K562 (cell line): ENCODE measurements around the gene EML6. TPM values are rescaled to one million over a fixed set of nuclear protein-coding genes. Genes with fewer than 3 reads are reported as not detected.
A peak's percentile ranks its signal among the peaks of the same experiment; 100 is the strongest.

Experiments
- ATAC-seq: fragments of 200-7000 bp; cut with Tn5 transposase; 3 replicates; pipeline ENCODE4 v1.9.1; 2020; ENCODE audit warnings: moderate library complexity
- BruUV-seq: library from RNA; stranded (reverse); fragments of 400-500 nt; replicated peaks from 2 replicates; lab custom pipeline; 2021; lab: Mats Ljungman, UMichigan
- CTCF ChIA-PET: fragments of 300-600 bp; formaldehyde crosslinking; extraction: SDS; loops from one replicate; lab custom pipeline; 2021; ENCODE audit warnings: low intra/inter-chr PET ratio; lab: Yijun Ruan, JAX
- POLR2A ChIA-PET: fragments of 300-600, 350-650 bp; sonication (Branson Sonifier 250); formaldehyde crosslinking; extraction: SDS; loops from one replicate; lab custom pipeline; 2021; ENCODE audit warnings: antibody characterized with exemption, inconsistent platforms; lab: Yijun Ruan, JAX
- DNase-seq, 4 experiments: peaks; one replicate each; pipeline versions ENCODE4 v3.0.0 to v3.0.0-alpha.2; 2011 to 2018; ENCODE audit warnings: low spot score in 3 of 4, mixed read lengths in 3 of 4; ENCODE audit errors: extremely low read depth in 1 of 4
- FAIRE-seq: peaks from 2 replicates; lab custom pipeline; 2011; peaks lifted over from hg19 to GRCh38; lab: Jason Lieb, UNC
- H2AFZ ChIP-seq: 2 replicates; pipeline ENCODE4 v1.6.0; 2011; ENCODE audit warnings: low read depth, low read length, control low read depth, inconsistent platforms
- H3K27ac ChIP-seq: fragments of 200-600 bp; 3 replicates; pipeline ENCODE4 v1.8.0; 2011; ENCODE audit warnings: low read depth, mild to moderate bottlenecking, control low read depth, inconsistent platforms, low read length, moderate library complexity, mixed read lengths; ENCODE audit errors: extremely low read depth
- H3K27me3 ChIP-seq, 2 experiments: fragments of 300-600 bp in 1 of 2; 2 replicates in 1 of 2; 3 replicates in 1 of 2; pipeline versions ENCODE4 v1.6.0 to v1.8.0; 2011; ENCODE audit warnings: inconsistent platforms in 2 of 2, low read length in 2 of 2, mild to moderate bottlenecking in 1 of 2, mixed read lengths in 1 of 2, moderate library complexity in 1 of 2; ENCODE audit not compliant: control insufficient read depth in 2 of 2, insufficient read depth in 2 of 2
- H3K36me3 ChIP-seq: fragments of 300-600 bp; 3 replicates; pipeline ENCODE4 v1.8.0; 2011; ENCODE audit warnings: mild to moderate bottlenecking, low read length, inconsistent platforms; ENCODE audit not compliant: control insufficient read depth, insufficient read depth
- H3K4me1 ChIP-seq, 2 experiments: fragments of 200-600 bp in 1 of 2; replicated peaks in 1 of 2; 2 replicates in 1 of 2; 3 replicates in 1 of 2; pipeline versions ENCODE4 v1.5.1 to v1.8.0; 2011; ENCODE audit warnings: inconsistent platforms in 2 of 2, low read length in 2 of 2, mild to moderate bottlenecking in 1 of 2, mixed read lengths in 1 of 2, moderate library complexity in 1 of 2; ENCODE audit not compliant: control insufficient read depth in 2 of 2, insufficient read depth in 2 of 2
- H3K4me2 ChIP-seq: 2 replicates; pipeline ENCODE4 v1.6.1; 2011; ENCODE audit warnings: low read length, control low read depth, inconsistent platforms, mixed read lengths; ENCODE audit not compliant: insufficient read depth
- H3K4me3 ChIP-seq: fragments of 200-600 bp; sonication (generic), shearing (Covaris generic); 2 replicates; pipeline ENCODE4 v1.5.1; 2016; ENCODE audit warnings: control low read depth, inconsistent platforms
- H3K79me2 ChIP-seq: fragments of 200-600 bp; 3 replicates; pipeline ENCODE4 v1.8.0; 2011; ENCODE audit warnings: low read length, inconsistent platforms; ENCODE audit not compliant: control insufficient read depth, insufficient read depth
- H3K9ac ChIP-seq, 2 experiments: 2 replicates each; pipeline versions ENCODE4 v1.6.0 to v1.6.1; 2011; ENCODE audit warnings: low read depth in 2 of 2, low read length in 2 of 2, control low read depth in 1 of 2, inconsistent platforms in 1 of 2, mild to moderate bottlenecking in 1 of 2, mixed read lengths in 1 of 2; ENCODE audit not compliant: insufficient read depth in 1 of 2
- H3K9me1 ChIP-seq: one replicate; pipeline ENCODE4 v1.6.0; 2011; ENCODE audit warnings: inconsistent platforms, mild to moderate bottlenecking, low read length, moderate library complexity; ENCODE audit not compliant: control insufficient read depth, insufficient read depth
- H3K9me3 ChIP-seq: replicated peaks from 2 replicates; pipeline ENCODE4 v1.5.1; 2011; ENCODE audit warnings: low read depth, low read length, inconsistent platforms; ENCODE audit not compliant: control insufficient read depth, insufficient read depth
- H4K20me1 ChIP-seq: replicated peaks from 2 replicates; pipeline ENCODE4 v1.6.1; 2011; ENCODE audit warnings: low read length, inconsistent platforms, mixed read lengths; ENCODE audit not compliant: control insufficient read depth, insufficient read depth
- KLF16 ChIP-seq: IDR thresholded peaks from 2 replicates; pipeline ENCODE4 v1.6.1; 2016; ENCODE audit warnings: antibody characterized with exemption
- RAD21 ChIP-seq, 2 experiments: fragments of 250-450 bp in 1 of 2; fragments of 450-650 bp in 1 of 2; sonication (Bioruptor Pico) in 1 of 2; formaldehyde crosslinking in 1 of 2; IDR thresholded peaks in 1 of 2; conservative IDR thresholded peaks in 1 of 2; 2 replicates each; pipeline versions ENCODE4 v1.4.0 to v1.8.0; 2020 to 2022; ENCODE audit warnings: mild to moderate bottlenecking in 2 of 2, moderate library complexity in 1 of 2
- SMC3 ChIP-seq: conservative IDR thresholded peaks from 2 replicates; pipeline ENCODE4 v1.6.1; 2011; ENCODE audit warnings: low read depth, low read length, improper control_type of control experiment; ENCODE audit not compliant: insufficient read depth
- SNRNP70 ChIP-seq: fragments of 200-400 bp; formaldehyde crosslinking; optimal IDR thresholded peaks from 2 replicates; pipeline ENCODE3; 2017; ENCODE audit warnings: low read depth, low read length
- ZNF175 ChIP-seq: fragments of 200-800 bp; sonication (Bioruptor generic); IDR thresholded peaks from 2 replicates; pipeline ENCODE4 v1.6.1; 2016; ENCODE audit warnings: low read depth, mild to moderate bottlenecking, missing genetic modification characterization, missing compliant biosample characterization
- WGBS: fragments of 100-300 bp; shearing (Covaris generic); methylation state at CpG from one replicate; pipeline ENCODE4 v1.1.6; 2016; ENCODE audit warnings: low coverage, mixed read lengths; ENCODE audit not compliant: insufficient coverage; ENCODE audit errors: missing lambda C conversion rate; 5-methylcytosine and 5-hydroxymethylcytosine counted together
- in situ Hi-C: fragments of 300-500 bp; cut with MboI; formaldehyde crosslinking; loops from 4 replicates; pipeline ENCODE4 v1.15.0; 2018; ENCODE audit warnings: inconsistent platforms, mixed read lengths
- intact Hi-C: fragments of 100-400 bp; cut with micrococcal nuclease; formaldehyde crosslinking; loops from 2 replicates; pipeline ENCODE4 v1.14.2; 2022
- polyA plus RNA-seq, 8 experiments: library from polyadenylated mRNA; depleted of rRNA in 4 of 8; stranded (reverse) in 5 of 8; unstranded in 3 of 8; fragments of >200 nt; fragmentation: Nextera tagmentation in 2 of 8; fragmentation: Illumina TruSeq in 1 of 8; extraction: Ambion mirVana in 2 of 8; extraction: Trizol in 1 of 8; gene quantifications; 2 replicates each; pipeline versions ENCODE4 v1.2.1 to v1.2.3, GENCODE V29; 2011 to 2014; ENCODE audit warnings: inconsistent platforms in 1 of 8, missing spikeins in 1 of 8
- total RNA-seq, 7 experiments: library from RNA; depleted of rRNA in 6 of 7; stranded (reverse); fragments of >200 nt in 6 of 7; fragmentation: Illumina TruSeq in 2 of 7; extraction: Trizol in 2 of 7; gene quantifications; 2 replicates each; pipeline versions ENCODE4 v1.2.1 to v1.2.3, GENCODE V29; 2011 to 2021; ENCODE audit warnings: low replicate concordance in 1 of 7
- TF ChIP-seq, protein P1 (sequence below), 3 experiments: IDR thresholded peaks in 2 of 3; conservative IDR thresholded peaks in 1 of 3; 2 replicates each; pipeline ENCODE4 v1.5.1; 2011 to 2012; ENCODE audit warnings: low read length in 3 of 3, mild to moderate bottlenecking in 3 of 3, control low read depth in 2 of 3, improper control_type of control experiment in 1 of 3, inconsistent platforms in 1 of 3, low read depth in 1 of 3, mixed read lengths in 1 of 3, moderate library complexity in 1 of 3; ENCODE audit not compliant: insufficient read depth in 2 of 3

The EML6 gene
- total and polyA plus RNA-seq, 9 of the 15 experiments (the other 6 are each of a cell fraction or from before 2014, with no cell fraction given) = 0.07 to 0.56 (median 0.25) TPM

DNA sequence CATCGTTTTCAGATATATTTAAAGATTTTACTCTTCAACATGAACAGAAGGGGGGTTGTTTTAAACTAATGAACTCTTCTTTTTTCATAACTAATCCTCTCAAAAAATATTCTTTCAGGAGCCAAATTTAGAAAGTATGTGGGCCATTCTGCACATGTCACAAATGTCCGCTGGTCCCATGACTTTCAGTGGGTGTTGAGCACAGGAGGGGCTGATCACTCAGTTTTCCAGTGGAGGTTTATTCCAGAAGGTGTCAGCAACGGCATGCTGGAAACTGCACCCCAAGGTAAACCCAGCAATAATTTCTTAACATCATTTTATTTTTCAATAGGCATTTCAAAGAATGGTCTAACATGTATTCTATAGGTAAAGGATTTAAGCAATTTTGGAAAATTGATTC is 136.0 kb downstream of the EML6 start:
- no peak for FAIRE-seq
- BruUV-seq = no TSS peak
- Histone ChIP-seq H4K20me1 (no peaks in the 10 kb centered on the region), H3K4me2 (no peak overlapping the region), H3K9me3 (no peaks in the 10 kb centered on the region), H2AFZ (no peak overlapping the region), H3K79me2 (no peaks in the 10 kb centered on the region), H3K27me3 (peaks cover 7 to 11% of the 10 kb centered on the region in 2 experiments; a peak in 4 of 5 replicates), H3K9ac (no peak overlapping the region), H3K36me3 (no peaks in the 10 kb centered on the region), H3K27ac (no peak overlapping the region), H3K4me1 (no peaks in the 10 kb centered on the region), H3K4me3 (no peak overlapping the region), H3K9me1 (no peaks in the 10 kb centered on the region)
- TF ChIP-seq SNRNP70 = no peak
- TF ChIP-seq SMC3 = 0 out of 2 replicates have a peak, but pooled peaks have one; percentile 15
- no peak for TF ChIP-seq KLF16
- TF ChIP-seq, protein P1, sequence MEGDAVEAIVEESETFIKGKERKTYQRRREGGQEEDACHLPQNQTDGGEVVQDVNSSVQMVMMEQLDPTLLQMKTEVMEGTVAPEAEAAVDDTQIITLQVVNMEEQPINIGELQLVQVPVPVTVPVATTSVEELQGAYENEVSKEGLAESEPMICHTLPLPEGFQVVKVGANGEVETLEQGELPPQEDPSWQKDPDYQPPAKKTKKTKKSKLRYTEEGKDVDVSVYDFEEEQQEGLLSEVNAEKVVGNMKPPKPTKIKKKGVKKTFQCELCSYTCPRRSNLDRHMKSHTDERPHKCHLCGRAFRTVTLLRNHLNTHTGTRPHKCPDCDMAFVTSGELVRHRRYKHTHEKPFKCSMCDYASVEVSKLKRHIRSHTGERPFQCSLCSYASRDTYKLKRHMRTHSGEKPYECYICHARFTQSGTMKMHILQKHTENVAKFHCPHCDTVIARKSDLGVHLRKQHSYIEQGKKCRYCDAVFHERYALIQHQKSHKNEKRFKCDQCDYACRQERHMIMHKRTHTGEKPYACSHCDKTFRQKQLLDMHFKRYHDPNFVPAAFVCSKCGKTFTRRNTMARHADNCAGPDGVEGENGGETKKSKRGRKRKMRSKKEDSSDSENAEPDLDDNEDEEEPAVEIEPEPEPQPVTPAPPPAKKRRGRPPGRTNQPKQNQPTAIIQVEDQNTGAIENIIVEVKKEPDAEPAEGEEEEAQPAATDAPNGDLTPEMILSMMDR (IDR thresholded peaks at IDR 0.05 in 2 of 3, conservative IDR thresholded peaks at IDR 0.05 in 1 of 3; ENCODE audit: insufficient read depth in 2 of 3, low read depth in 1 of 3, low read length in 3 of 3) = peak in 2 of 3 experiments; percentile 26 to 34; a peak in 2 of 6 replicates
- no peak for TF ChIP-seq ZNF175 (CRISPR knock-in tag)
- peak in 1 of 2 experiments; percentile 39; a peak in 1 of 4 replicates for TF ChIP-seq RAD21 (CRISPR knock-in tag; conservative IDR thresholded peaks at IDR 0.05 in 1 of 2, IDR thresholded peaks at IDR 0.05 in 1 of 2)
- POLR2A ChIA-PET = interaction anchor here (0.7 kb wide), 1 partner anchor 828 kb away, joined by 3 read pairs; no protein-coding TSS in a partner anchor
- CTCF ChIA-PET = no interaction called here
- intact Hi-C loops (no loop called here), in situ Hi-C loops (no loop called here)
- 6% methylated on average over 3 of the region's 3 CpGs for WGBS
- DNase-seq = peak in 1 of 4 experiments; percentile 11
- ATAC-seq = peak; percentile 72; the same call in 2 of the 3 replicates
